Suppressor macrophage treated with lipopolysaccharide for 4 hours (primary cell): ENCODE results near the gene GALNT2.

Source experiments
- DNase-seq: peaks from one replicate; pipeline ENCODE4 v3.0.0-alpha.2; 2020

GALNT2 gene

DNA sequence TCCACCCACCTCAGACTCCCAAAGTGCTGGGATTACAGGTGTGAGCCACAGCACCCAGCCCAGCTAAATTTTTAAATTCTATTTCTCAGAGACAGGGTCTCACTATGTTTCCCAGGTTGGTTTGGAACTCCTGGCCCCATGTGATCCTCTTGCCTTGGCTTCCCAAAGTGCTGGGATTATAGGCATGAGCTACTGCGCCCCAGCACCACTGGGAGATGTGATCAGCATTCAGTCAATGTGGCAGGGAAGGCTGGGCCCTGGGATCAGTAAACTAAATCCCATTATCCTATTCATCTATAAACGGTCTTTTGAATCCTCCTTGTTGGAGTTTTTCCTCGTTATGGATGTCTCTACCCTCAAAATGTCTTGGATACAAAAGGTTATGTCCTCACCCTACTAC is 245.6 kb downstream of the GALNT2 start:
- no peak for DNase-seq

DNA sequence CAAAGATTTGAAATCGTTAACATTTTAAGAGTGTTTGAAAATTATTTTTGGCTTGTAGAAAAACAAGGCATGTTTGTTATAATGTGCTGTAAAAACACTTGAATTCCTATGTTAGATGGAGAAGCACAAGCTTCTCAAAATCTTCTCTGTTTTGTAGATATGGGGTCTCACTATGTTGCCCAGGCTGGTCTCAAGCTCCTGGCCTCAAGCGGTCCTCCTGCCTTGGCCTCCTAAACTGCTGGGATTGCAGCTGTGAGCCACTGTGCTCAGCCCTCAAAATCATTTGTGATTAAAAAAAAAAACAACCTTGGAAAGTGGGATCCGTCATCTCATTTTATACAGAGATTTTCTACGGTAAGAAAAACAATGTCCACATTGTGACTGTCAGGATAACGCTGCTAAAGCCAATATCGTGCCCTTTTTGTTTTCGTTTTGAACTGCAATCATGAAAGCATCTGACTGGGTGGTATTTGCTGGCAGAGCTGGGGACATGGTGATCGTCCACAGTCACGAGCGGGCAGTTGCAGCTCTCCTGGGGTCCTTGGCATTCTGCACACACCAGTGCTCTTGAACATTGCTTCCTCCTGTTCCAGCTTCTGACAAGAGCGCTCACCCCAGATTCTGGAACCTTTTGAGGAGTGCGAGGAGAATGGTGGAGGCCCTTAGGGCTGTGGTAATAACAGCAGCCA is 246.6 kb downstream of the GALNT2 start:
- DNase-seq, result no peak

DNA sequence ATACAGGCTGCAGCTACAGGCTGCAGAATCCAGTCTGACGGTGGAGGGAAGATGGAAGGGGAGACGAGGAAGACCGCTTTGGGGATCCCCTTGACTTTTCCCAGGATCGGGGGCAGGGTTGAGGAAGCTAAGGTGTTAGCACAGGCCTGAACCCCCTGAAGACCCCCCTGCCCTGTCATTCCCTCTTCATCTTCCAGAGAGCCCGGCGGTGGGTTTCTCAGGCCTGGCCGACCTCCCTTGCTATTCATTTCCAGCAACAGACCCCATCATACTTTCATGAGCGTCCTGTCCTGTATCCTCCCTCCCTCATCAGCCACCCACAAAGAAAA is 247.1 kb downstream of the GALNT2 start:
- DNase-seq, result no peak

DNA sequence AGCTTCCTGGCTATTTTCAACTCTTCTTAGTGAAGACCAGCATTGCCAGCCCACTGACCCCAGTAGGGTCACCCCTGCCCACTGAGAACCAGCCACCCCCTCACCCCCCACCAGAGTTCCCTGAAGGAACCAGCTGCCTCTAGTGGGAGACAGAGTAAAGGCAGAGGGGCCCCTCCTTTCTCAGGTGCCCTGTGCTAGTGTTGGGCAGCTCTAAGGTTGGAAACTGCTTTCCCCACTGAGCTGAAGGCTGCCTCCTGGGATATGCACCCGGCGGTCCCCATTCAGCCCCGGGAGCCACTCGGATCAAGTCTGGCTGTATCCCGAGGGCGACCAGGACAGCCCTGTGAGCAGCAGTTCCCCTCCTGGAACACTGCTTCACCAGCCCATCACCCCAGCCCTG is 248.1 kb downstream of the GALNT2 start:
- DNase-seq, result no peak

DNA sequence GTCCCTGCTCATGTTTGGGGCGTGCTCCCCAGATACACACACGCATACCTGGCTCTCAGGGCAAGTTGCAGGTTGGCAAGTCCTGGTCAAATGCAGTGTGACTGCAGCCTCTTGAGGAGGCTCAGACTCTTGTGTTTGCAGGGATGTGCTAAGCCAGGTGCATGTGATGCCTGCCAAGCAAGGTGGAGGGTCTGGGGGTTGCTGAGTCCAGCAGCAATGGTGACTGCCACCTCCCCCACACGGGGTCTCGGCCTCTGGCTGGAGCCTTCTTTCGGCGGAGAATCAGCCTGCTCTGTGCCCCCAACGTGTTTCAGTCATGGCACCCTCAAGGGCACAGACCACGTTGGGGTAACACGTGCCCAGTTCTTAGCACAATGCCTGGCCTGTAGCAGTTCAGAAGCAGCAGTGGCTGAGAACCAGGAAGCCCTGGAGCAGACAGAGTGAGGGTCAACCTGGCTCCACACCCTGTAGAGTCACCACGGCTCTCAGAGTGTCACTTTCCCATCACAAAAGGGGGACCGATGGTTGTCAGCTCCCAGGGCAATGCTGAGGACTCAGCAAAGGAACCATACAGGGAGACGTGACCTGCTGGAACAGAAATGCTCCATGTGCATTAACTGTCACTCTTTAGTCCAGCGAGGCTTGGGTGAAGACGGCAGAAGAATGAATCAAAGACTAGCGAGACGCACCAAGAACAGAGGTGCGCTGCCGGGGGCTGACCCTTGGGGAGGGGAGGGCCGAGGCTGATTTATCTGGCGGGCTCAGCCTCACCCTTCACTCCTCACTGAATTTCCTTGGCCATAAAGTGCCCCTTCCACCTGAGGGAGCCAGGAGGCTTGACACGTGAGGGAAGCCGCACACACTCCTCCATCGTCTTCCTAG is 250.1 kb downstream of the GALNT2 start:
- DNase-seq, result no peak

DNA sequence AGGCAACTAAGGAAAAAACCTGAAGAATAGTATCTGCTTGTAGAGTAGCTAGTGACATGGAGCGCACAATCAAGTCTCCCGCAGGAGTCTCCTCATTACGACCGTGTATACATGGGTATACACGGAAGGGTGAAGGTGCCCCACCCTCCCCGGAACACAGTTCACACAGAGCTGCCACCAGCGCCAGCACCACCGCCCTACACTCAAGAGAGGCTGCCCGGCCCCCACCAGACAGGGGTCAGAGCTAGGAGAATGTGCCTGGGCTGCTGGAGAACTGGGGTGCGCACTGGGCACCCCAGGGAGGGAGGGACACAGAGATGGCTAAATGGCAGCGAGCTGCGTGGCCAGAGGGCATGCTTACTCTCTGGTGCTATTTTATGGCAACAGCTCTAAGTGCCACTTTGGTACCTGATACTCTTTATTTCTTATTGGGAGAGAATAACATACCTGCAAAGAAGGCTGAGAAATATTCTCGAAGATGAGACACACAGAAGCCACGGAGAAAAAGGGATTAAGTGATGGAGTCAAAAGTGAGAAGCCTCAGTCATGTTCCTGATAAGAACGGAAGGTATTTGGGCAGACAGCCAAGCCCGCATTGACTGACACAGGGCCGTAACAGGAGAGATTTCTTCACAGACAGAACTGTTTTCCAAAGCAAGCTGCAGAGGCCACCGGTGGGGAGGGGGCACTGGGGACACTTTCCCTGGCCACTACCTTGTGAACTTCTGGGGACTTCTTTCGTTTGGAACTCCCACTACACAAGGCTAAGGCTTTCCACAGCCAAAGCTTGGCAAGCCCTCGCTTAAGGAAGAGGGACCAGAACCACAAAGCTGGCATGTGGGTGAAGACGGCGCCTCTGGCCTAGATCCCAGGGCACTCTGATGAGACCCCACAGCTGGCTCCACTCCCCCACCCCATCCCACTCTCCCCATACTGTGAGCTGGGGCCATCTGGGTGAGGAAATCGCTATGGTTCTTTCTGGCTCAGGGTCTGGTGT is 251.1 kb downstream of the GALNT2 start:
- no peak for DNase-seq

DNA sequence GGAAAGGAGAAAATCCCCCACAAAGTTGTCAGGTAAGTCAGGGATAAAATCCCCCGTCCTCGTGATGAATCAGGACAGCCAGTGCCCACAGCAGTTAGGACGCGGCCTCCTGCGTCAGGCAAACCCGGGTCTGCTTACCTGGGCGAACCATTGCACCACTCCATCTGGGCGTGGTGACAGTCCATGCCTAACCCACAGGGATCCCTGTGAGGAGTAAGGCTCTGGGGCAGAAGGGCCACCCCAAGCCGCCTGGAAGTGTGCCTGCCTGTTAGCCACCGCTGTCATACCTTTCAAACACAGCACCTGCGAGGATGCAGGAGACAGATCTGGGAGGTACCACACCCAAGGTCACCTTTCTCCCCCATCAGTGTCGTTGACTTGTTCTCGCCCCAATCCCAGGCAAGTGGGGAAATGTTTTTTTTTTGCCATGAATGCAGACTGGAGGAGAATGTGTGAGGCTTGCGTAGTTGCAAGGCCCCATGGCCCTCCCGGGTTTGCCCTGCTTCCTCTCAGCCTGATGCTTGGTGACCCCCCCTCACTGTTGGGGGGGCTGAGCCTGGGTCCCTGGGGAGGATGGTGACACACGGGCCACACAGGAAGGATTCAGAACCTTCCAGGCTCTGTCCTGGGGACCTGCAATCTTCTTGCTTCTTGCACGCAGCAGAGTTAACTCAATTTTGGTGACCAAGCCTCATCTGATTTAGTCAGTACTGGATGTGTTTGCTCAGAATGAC is 252.1 kb downstream of the GALNT2 start:
- no peak for DNase-seq

DNA sequence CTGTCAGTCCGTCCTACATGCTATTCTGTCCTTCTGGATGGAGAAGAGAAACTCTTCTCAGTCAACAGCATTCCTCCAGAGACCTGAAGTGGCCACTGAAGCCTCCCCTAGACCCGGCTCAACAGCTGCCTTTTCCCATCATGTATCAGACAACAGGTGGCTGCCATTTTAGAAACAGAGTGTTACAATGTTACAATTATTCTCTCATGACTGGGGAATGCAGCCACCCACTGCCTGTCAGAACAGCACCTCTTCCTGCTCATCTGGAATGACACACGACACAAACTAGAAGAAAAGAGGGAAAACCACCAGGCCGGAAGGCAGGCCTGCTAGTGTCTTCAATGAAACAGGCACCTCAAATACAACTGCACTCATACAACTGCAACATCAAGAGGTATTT is 253.8 kb downstream of the GALNT2 start:
- DNase-seq, result no peak

DNA sequence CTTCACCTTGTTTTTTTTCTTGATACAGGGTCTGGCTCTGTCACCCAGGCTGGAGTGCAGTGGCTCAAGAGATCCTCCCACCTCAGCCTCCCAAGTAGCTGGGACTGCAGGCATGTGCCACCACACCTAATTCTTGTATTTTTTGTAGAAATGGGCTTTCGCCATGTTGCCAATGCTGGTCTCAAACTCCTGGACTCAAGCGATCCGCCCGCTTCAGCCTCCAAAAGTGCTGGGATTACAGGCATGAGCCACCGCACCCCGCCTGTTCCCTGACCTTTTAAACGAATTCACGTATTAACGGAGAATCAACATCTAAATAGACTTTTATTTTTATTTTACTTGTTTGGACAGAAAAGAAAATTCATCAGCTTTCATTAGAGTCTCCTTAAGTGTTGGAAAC is 254.3 kb downstream of the GALNT2 start:
- no peak for DNase-seq

DNA sequence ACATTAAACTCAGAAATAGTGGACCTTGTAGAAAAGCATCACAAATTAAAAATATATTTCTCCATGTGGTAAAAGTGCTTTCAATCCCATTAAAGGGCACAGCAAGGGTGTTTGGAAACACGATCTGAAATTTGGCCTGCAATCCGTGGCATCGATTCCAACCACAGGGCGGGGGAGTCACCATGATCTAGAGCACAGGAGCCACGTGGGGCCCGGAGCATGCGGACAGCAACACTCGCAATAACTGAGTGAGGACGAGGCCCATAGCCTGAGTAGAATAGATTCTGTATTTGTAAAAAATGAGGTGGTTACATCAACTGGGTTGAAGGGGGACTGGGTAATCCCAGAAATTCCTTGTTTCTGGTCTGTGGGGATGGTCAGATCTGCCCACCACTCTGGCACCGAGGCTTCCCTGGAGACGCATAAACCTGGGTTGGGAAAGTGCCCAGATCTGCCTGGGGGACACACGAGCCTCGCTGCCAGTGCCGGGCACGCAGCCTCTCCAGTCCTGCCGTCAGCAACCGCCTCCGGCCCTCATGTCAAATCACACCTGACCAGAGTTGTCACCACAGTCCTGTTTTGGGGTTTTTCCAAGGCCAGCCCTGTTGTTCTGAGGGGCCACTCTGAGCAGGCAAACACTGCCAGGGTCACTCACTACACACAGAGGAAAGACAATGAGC is 254.8 kb downstream of the GALNT2 start:
- no peak for DNase-seq

DNA sequence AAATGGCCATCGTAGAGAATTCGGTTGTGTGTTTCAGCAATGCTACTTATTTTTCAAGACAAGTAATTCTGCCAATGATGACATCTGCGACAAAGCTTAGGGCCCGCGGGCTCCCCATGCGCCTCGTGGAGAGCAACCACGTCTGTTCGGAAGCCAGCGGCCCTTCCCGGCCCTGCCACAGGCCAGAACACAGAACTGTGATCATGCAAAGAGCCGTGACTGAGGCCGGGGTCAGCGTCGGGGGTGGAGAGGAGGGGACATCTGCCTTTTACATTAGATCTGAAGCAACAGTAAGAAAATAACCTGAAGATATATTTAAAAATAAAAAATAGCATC is 255.4 kb downstream of the GALNT2 start:
- no peak for DNase-seq

DNA sequence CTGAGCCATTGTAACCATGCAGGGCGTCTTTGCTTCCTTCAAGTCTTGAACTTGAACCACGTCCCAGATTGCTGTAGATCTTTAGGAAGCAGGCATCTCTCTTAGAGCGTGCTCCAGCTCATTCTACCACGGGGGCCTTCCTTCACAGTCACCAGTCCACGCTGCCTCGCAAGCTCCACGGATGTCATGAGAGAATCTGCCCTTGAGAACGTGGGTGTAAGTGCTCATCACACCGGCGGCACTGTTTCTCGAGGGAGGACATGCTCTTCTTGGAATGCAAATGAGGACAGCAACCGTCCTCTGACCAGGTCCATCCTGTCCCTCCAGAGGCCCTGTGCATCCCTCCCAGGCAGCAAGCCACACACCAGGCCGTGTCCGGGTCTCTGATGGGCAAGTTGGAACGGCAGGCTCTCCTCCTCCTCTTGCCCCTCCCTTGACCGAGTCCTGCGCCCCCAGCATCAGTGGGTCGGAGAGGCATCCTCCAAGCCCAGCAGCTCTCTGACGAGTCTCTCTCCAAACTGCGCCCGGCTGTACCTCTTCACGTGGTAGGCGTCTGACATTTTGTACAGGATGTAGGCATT is 256.0 kb downstream of the GALNT2 start:
- DNase-seq, result no peak

DNA sequence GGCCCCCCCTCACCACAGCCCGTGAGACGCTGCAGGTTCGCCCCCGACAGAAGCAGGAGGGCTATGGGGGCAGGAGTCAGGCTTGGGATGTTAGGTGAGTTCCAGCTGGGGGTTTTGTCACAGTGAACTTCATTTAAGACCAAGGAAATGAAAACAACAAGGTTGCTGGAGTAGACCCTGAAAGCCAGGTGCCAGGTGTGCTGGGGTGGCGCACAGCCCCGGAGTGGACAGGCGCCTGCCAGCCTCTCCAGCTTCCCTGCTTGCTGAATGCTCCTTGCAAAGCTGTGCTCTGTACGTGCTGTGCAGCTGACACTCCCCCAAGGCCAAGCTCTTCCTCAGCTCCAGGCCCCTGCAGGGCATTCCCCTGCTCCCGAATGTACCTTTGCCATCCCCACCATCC is 256.6 kb downstream of the GALNT2 start:
- no peak for DNase-seq

DNA sequence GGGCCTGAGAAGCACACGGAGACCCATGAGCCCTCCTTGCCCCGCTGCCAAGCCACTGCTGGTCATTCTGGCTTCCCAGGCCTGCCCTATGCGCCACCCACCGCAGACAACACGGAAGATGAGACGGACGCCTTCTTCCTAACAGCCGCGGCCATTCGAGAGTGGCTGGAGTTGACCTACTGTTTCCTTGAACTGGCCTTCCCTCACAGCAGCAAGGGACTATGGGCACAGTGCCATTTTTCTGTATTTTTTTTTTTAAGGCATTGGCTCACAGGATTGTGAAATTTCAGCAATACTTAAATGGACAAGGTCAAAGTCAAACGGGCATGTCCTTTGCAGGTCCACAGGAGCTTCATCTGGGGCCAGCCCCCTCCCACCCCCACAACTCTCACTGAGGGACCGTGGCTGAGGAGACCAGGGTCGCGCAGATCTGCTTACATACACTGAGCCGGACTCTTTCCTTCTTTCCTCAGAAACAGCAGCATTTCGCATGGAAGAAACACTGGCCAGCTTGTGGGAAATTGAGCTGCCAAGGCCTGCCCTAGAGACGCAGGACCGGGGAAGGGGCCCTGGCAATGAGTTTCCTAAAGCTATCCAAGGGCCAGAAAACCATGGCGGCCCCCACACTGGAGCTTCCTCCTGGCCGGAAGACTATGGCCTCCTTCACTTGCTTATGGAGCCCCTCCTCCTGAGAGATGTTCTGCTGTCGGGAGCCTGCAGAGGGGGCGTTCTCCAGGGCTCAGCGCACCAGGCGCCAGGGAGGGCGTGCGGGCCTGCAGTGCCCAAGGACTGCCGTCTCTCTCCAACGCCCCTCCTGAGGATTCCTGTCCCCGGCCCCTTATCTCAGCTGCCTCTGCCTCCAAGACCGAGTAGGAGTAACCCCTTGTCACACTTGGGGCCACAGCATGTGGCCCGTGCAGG is 260.2 kb downstream of the GALNT2 start:
- no peak for DNase-seq

DNA sequence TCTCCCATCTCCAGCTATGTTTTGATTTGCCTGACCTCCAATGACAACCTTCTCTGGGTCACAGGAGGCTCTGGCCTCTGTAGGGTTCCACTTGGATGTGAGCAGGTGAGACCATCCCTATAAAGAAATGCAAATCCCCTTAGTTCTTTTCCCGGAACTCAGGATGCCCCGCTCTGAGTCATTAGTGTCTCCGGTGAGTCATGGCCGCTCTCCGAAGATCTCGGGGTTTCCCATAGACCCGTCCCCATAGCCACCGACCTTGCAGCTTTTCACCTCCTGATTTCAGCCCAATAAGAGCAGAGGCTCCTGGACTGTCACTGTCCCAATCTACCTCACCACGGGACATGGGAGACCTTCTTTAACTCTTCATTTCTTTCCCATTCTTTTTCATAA is 260.9 kb downstream of the GALNT2 start:
- DNase-seq, result no peak

DNA sequence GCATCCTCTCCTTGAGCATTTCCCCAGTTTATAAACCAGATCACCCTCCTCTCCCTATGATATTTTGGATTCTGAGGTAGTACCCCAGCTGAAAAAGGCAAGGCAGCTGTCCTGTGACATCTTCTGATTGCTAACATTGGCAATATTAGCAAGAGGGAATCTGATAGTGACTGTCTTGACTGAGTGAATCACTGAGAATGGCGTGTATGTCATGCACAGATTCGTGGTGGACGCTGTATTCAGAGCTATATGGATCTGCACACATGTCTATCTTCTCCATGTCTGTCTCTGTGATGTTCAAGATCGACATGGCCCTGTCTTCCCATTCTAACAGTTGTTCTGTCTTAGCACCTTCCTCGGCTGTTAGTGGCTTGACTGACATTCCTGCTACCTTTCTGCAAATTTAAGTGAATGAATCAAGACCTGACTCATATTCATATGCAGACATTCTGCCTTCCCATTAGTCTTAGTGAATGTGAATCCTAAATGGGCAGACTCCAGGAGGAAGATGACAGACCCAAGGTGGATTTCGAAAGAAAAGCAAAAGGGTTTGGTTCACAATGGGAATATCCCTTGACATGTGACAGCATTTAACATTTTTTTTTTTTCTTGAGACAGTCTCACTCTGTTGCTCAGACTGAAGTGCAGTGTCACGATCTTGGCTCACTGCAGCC is 261.4 kb downstream of the GALNT2 start:
- DNase-seq, result peak; percentile 42

DNA sequence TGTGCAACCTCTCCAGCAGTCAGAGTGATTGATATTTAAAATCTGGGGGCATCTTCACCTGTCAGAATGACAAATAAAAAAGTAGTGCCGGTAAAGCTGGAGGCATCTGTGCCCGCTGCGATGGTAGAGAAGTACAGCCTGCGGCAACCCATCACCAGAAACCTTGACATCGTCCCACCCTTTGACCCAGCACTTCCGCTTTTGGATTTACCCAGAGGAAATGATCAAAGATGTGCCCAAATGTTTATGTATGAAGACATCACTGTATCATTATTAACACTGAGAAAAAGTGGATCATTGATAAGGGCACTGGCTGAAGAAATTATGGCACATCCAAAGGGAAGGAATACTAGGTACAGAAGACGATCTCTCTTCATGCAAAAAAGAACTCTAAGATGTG is 263.1 kb downstream of the GALNT2 start:
- no peak for DNase-seq
